GM21528 (cell line): Measurements from ENCODE around the gene CASZ1.

Source experiments
- ATAC-seq: cut with Tn5 transposase; IDR thresholded peaks from one replicate; pipeline ENCODE4 v1.9.1; 2021; ENCODE audit warnings: mild to moderate bottlenecking, moderate library complexity; ENCODE audit not compliant: unreplicated experiment, low FRiP score

Gene CASZ1

GRCh38 chr1:10800778-10801177, 4.3 kb upstream of the CASZ1 start:
- ATAC-seq = no peak

- ATAC-seq = no peak
Observed at GRCh38 chr1:10799726-10800125, 3.3 kb upstream of the CASZ1 start.

- no peak for ATAC-seq
Observed at GRCh38 chr1:10795276-10796021, 997 bp downstream of the CASZ1 start.

GRCh38 chr1:10794724-10795275, 1.6 kb downstream of the CASZ1 start:
- ATAC-seq = no peak

GRCh38 chr1:10793129-10793651, 3.3 kb downstream of the CASZ1 start:
- no peak for ATAC-seq

GRCh38 chr1:10791105-10791951, 5.1 kb downstream of the CASZ1 start:
- ATAC-seq = no peak

GRCh38 chr1:10789803-10790702, 6.4 kb downstream of the CASZ1 start:
- no peak for ATAC-seq

GRCh38 chr1:10789047-10789791, 7.2 kb downstream of the CASZ1 start:
- no peak for ATAC-seq

GRCh38 chr1:10788592-10789006, 7.8 kb downstream of the CASZ1 start:
- ATAC-seq = no peak

- no peak for ATAC-seq
Observed at GRCh38 chr1:10787286-10787685, 9.2 kb downstream of the CASZ1 start.

- no peak for ATAC-seq
Observed at GRCh38 chr1:10785728-10786638, 10.5 kb downstream of the CASZ1 start.

- ATAC-seq = no peak
Observed at GRCh38 chr1:10784998-10785727, 11.3 kb downstream of the CASZ1 start.

- ATAC-seq = no peak
Observed at GRCh38 chr1:10782491-10783244, 13.8 kb downstream of the CASZ1 start.

- no peak for ATAC-seq
Observed at GRCh38 chr1:10781137-10781536, 15.3 kb downstream of the CASZ1 start.

GRCh38 chr1:10779841-10780240, 16.6 kb downstream of the CASZ1 start:
- no peak for ATAC-seq

GRCh38 chr1:10779201-10779600, 17.2 kb downstream of the CASZ1 start:
- ATAC-seq = no peak

GRCh38 chr1:10778640-10779039, 17.8 kb downstream of the CASZ1 start:
- no peak for ATAC-seq
